ACC112 (cell line): ENCODE results near the gene HAPSTR1.
"Not testable (repeated sequence)": the region's sequence is repeated elsewhere in the genome, so short reads cannot be mapped to it uniquely, and the experiment has no call there.

Experiments
- H2AFZ ChIP-seq: fragments of 200-600 bp; sonication (generic); one replicate; pipeline ENCODE4 v1.6.0; 2017; ENCODE audit warnings: antibody characterized with exemption, low read length; ENCODE audit not compliant: unreplicated experiment
- H3K27ac ChIP-seq: fragments of 200-600 bp; sonication (generic); 2 replicates; pipeline ENCODE4 v1.5.1; 2014; ENCODE audit warnings: low read depth, mild to moderate bottlenecking, antibody characterized with exemption, low read length, moderate library complexity
- H3K27me3 ChIP-seq: fragments of 200-600 bp; sonication (generic); 2 replicates; pipeline ENCODE4 v1.6.1; 2014; ENCODE audit warnings: mild to moderate bottlenecking, antibody characterized with exemption, low read length, moderate library complexity, mixed read lengths; ENCODE audit not compliant: insufficient read depth
- H3K36me3 ChIP-seq: fragments of 200-600 bp; sonication (generic); 2 replicates; pipeline ENCODE4 v1.6.1; 2016; ENCODE audit warnings: mild to moderate bottlenecking, antibody characterized with exemption, low read length, moderate library complexity, mixed read lengths; ENCODE audit not compliant: insufficient read depth
- H3K4me1 ChIP-seq: fragments of 200-600 bp; sonication (generic); one replicate; pipeline ENCODE4 v1.6.1; 2016; ENCODE audit warnings: low read length, mixed read lengths; ENCODE audit not compliant: insufficient read depth, unreplicated experiment, control insufficient read depth
- H3K4me3 ChIP-seq: fragments of 200-600 bp; sonication (generic); 2 replicates; pipeline ENCODE4 v1.5.1; 2014; ENCODE audit warnings: mild to moderate bottlenecking, low read depth, low read length
- H3K79me2 ChIP-seq: fragments of 200-600 bp; sonication (generic); one replicate; pipeline ENCODE4 v1.6.0; 2016; ENCODE audit warnings: low read length; ENCODE audit not compliant: control insufficient read depth, unreplicated experiment, insufficient read depth

Gene HAPSTR1, protein sequence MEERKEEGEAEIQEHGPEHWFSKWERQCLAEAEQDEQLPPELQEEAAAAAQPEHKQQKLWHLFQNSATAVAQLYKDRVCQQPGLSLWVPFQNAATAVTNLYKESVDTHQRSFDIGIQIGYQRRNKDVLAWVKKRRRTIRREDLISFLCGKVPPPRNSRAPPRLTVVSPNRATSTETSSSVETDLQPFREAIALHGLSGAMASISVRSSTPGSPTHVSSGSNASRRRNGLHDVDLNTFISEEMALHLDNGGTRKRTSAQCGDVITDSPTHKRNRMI

DNA sequence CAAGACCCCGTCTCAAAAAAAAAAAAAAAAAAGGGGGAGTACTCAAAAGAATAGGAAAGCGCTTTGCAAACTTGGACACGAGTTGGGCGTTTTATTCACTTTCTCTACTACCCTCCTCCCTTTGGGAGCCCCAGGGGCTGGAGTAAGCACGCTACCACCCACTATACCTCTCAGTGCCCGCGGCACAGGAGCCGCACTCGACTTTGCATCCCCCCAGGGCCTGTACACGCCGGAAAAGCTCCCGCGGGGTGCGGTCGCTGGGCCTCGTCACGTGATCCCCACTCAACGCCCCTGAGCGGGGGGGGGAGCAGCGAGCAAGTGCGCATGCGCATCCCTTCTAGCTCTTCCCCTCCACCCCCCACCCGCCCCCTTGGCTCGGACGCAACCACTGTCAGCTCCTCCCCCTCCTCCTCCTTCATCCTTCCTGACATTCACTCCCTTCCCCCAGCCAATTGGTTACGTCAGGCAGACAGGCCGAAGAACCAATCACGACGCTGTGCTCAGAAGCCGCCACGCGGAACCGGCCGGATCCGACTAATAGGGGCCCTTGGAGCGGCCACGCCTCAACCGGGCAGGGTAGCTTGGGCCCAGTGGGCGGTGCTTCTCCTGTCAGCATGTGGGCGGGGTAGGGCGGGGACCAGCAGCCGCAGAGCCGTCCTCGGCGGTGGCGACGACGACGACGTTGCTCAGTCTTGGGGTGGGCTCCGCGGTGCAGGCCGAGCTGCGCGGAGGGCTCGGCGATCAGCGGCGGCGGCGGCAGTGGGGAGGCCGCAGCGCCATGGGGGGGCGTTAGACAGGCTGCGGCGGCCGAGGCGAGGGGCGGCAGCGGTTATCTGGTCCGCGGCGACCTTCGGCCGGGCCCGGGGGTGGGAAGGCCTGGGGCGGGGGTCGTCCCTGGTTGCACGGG lies at the start of gene HAPSTR1:
Gene HAPSTR1 (plus strand): TSS at position 685 of the 907 bp plus-strand sequence. CDS start 401 bp downstream, outside the sequence.
- Histone ChIP-seq H3K27ac (peak within 1 kb of the TSS; percentile 75), H3K4me3 (peak within 1 kb of the TSS; percentile 96), H3K27me3 (no peaks in the 10 kb centered on the region), H2AFZ (peak within 1 kb of the TSS; percentile 40), H3K36me3 (peaks cover 25% of the 10 kb centered on the region), H3K4me1 (peaks cover 16% of the 10 kb centered on the region), H3K79me2 (peaks cover 48% of the 10 kb centered on the region)

DNA sequence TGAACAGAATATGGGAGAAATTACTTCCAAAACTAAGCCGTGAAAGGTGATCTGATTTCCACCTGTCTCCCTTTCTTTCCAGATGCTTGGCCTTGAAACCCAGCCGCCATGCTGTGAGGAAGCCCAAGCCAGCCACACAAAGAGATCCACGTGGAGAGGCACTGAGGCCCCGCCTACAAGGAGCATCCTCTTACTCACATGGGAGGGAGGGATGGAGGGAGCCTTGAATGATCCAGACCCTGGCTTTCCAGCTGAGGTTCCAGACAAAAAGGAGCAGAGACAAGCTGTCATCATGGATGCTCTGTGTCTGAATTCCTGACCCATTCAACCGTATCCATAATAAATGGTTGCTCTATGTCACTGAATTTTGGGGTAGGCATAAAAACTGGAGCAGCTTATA lies 48.9 kb upstream of the HAPSTR1 start:
- no peaks in the 10 kb centered on the region for H3K79me2 ChIP-seq
- no peak overlapping the region for H2AFZ ChIP-seq
- peaks cover 16% of the 10 kb centered on the region for H3K4me1 ChIP-seq
- no peaks in the 10 kb centered on the region for H3K27me3 ChIP-seq
- H3K36me3 ChIP-seq, result peaks cover 4% of the 10 kb centered on the region; the same call in 1 of the 2 replicates
- peak overlapping the region; percentile 77 for H3K27ac ChIP-seq
- no peak overlapping the region for H3K4me3 ChIP-seq

DNA sequence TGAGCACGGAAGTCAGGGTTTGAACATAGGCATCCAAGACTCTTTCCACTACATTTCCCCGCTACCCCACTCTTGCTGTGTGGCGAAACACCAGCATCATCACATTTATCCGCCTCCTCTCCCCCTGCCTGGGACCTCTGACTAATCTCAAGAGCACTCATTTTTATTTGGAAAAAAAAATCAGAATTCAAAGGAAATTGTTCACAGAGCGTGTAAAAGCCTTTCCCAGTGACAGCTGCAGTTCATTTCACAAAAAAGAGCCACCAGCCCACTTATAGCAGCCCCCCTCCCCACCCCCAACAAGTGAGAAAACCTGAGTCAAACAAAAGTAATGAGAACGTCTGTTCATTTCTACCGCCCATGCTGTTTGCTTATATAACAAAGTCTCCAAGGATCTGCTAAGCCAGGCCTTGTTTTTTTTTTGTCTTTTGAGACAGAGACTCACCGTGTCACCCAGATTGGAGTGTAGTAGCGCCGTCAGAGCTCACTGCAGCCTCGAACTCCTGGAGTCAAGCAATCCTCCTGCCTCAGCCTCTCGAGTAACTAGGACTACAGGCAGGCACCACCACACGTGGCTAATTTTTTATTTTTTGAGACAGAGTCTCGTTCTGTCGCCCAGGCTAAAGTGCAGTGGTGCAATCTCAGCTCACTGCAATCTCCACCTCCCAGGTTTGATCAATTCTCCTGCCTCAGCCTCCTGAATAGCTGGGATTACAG lies 48.3 kb upstream of the HAPSTR1 start:
- peak overlapping the region; percentile 53 for H2AFZ ChIP-seq
- H3K36me3 ChIP-seq, result peaks cover 4% of the 10 kb centered on the region; the same call in 1 of the 2 replicates
- peak overlapping the region; percentile 77 for H3K27ac ChIP-seq
- no peak overlapping the region for H3K4me3 ChIP-seq
- no peaks in the 10 kb centered on the region for H3K27me3 ChIP-seq
- H3K4me1 ChIP-seq, result peaks cover 19% of the 10 kb centered on the region
- H3K79me2 ChIP-seq, result no peaks in the 10 kb centered on the region

DNA sequence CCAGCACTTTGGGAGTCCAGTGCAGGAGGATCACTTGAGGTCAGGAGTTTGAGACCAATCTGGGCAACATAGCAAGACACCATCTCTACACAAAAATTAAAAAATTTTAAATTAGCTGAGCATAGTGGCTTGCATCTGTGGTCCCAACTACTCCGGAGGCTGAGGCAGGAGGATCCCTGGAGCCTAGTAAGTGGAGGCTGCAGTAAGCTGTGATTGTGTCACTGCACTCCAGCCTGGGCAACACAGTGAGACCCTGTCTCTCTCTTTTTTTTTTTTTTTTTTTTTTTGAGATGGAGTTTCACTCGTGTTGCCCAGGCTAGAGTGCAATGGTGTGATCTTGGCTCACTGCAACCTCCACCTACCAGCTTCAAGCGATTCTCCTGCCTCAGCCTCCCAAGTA lies 45.9 kb upstream of the HAPSTR1 start:
- H3K4me1 ChIP-seq, result peaks cover 34% of the 10 kb centered on the region
- not testable (repeated sequence) for H3K79me2 ChIP-seq, H2AFZ ChIP-seq, H3K36me3 ChIP-seq, H3K27ac ChIP-seq, H3K27me3 ChIP-seq, H3K4me3 ChIP-seq

DNA sequence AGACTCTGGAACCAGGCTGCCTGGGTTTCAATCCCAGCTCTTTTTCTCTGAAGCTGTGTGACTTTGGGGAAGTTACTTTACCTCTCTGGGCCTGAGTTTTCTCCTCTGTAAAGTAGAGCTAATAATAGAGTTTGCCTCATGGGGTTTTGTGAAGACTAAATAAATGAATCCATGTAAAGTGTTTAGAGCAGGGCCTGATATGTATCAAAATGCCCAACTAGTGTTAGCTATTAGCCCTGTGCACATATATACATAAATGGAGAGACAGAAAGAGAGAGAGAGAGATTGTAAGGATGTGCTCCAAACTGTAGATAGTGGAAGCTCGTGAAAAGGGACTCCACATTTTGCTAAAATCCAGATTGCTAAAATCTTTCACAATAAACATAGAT lies 44.8 kb upstream of the HAPSTR1 start:
- no peak overlapping the region for H3K27ac ChIP-seq

DNA sequence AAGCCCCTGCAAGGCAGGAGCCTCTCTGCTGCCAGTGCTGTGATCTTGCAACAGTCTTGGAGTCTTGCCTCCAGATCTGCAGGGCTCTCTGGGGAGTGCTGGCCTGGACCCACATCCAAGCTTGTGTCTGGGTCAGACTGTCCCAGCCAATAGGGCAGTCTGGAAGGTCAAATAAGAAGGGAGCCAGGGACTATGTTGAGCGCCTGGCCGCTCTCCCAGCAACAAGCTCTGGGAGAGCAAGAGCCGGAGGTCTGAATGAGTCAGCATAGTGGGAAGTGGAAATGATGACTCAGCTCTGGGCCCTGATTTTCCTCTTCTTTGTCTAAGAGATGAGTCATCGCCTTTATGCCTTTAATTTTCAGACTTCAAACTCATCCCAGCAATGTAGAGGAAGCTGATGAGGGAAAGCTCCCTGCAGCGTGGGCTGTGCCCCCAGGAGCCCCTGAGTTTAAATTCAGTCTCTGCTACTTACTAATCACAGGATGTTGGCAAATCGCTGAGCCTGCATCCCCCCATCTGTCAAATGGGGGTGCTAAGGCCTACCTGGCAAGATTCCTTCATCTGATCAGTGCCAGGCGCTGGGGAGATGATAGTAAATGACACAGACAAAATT lies 43.6 kb upstream of the HAPSTR1 start:
- no peaks in the 10 kb centered on the region for H3K27me3 ChIP-seq
- no peaks in the 10 kb centered on the region for H3K79me2 ChIP-seq
- H2AFZ ChIP-seq, result no peak overlapping the region
- 0 out of 2 replicates have a peak overlapping the region, but pooled peaks have one; percentile 28 for H3K4me3 ChIP-seq
- peaks cover 4% of the 10 kb centered on the region; the same call in 1 of the 2 replicates for H3K36me3 ChIP-seq
- H3K4me1 ChIP-seq, result peaks cover 29% of the 10 kb centered on the region
- H3K27ac ChIP-seq, result peak overlapping the region; percentile 88

More for the DNA sequence above, 44.8 kb upstream of the HAPSTR1 start:
- H3K79me2 ChIP-seq, result no peaks in the 10 kb centered on the region
- H3K36me3 ChIP-seq, result peaks cover 4% of the 10 kb centered on the region; the same call in 1 of the 2 replicates
- no peak overlapping the region for H3K4me3 ChIP-seq
- H2AFZ ChIP-seq, result no peak overlapping the region
- H3K4me1 ChIP-seq, result peaks cover 34% of the 10 kb centered on the region
- H3K27me3 ChIP-seq, result no peaks in the 10 kb centered on the region

DNA sequence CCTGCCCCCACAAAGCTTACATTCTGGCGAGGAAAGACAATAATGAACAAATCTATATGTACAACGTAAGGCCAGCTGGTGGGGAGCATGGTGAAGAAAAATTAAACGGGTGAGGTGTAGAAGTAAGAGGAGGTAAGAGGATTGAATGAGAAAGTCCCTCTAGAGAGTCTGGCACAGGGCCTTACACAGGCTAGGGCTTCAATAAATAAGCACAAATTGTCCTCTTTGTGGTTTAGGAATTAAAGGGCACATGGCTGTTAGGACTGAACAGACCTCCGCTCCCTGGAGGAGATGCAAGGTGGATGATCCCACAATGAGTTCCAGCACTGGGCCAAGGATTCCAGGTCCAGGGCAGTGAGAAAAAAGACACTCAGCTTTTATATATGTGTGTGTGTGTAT lies 43.1 kb upstream of the HAPSTR1 start:
- Histone ChIP-seq H3K79me2 (no peaks in the 10 kb centered on the region), H2AFZ (no peak overlapping the region), H3K27me3 (no peaks in the 10 kb centered on the region), H3K27ac (peak overlapping the region; percentile 88), H3K4me1 (peaks cover 26% of the 10 kb centered on the region), H3K4me3 (0 out of 2 replicates have a peak overlapping the region, but pooled peaks have one; percentile 28), H3K36me3 (peaks cover 4% of the 10 kb centered on the region; the same call in 1 of the 2 replicates)

DNA sequence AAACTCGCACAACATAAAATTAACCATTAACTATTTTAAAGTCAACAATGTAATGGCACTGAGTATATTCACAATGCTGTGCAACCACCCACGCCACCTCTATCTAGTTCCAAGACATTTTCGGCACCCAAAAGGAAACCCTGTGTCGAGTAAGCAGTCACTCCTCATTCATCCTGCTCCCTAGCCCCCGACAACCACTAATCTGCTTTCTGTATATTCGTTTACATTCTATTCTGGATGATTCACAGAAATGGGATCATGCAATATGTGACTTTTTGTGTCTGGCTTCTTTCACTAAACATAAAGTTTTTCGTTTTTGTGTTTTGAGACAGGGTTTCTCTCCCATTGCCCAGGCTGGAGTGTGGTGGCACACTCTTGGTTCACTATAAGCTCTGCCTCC lies 42.2 kb upstream of the HAPSTR1 start:
- Histone ChIP-seq H3K27ac (peak overlapping the region; percentile 75), H3K36me3 (peaks cover 4% of the 10 kb centered on the region; the same call in 1 of the 2 replicates)

DNA sequence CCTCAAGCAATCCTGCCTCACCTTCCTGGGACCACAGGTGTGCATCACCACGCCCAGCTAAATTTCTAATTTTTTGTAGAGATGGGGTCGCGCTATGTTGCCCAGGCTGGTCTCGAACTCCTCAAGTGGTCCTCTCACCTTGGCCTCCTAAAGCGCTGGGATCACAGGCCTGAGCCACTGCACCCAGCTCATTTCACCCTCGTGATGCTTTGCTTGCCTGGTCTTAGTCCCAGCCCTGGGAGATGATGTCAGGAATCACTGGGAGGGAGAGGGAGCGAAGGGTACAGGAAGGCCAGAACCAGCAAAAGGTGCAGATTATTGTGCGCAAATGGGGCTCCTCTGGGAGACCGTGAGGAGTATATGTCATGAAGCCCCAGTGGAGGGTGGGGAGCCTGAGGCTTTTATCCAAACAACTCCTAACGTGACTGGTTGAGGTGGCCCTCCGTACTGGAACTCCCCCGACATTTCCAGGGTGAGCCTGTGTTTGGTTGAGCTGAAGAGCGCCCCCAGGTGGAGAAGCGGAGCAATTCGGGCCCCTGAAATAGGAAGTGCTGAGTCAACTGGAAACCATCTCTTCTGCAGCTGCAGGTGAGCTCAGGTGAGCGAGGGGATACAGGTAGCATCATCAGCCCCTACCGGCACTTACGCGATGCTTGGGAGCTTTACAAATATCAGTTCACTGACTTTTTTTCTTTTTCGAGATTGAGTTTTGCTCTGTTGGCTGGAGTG lies 41.2 kb upstream of the HAPSTR1 start:
- no peaks in the 10 kb centered on the region for H3K79me2 ChIP-seq
- H3K4me1 ChIP-seq, result peaks cover 24% of the 10 kb centered on the region
- H3K36me3 ChIP-seq, result peaks cover 4% of the 10 kb centered on the region; the same call in 1 of the 2 replicates
- no peak overlapping the region for H2AFZ ChIP-seq
- no peak overlapping the region for H3K4me3 ChIP-seq
- peak overlapping the region; percentile 75 for H3K27ac ChIP-seq
- no peaks in the 10 kb centered on the region for H3K27me3 ChIP-seq

More for the DNA sequence above, 42.2 kb upstream of the HAPSTR1 start:
- H3K27me3 ChIP-seq, result no peaks in the 10 kb centered on the region
- H2AFZ ChIP-seq, result no peak overlapping the region
- peaks cover 24% of the 10 kb centered on the region for H3K4me1 ChIP-seq
- no peaks in the 10 kb centered on the region for H3K79me2 ChIP-seq
- H3K4me3 ChIP-seq, result no peak overlapping the region
